ENCODE results near the gene NECAB3.
A peak's percentile ranks its signal among the peaks of the same experiment; 100 is the strongest.

NECAB3 gene

DNA sequence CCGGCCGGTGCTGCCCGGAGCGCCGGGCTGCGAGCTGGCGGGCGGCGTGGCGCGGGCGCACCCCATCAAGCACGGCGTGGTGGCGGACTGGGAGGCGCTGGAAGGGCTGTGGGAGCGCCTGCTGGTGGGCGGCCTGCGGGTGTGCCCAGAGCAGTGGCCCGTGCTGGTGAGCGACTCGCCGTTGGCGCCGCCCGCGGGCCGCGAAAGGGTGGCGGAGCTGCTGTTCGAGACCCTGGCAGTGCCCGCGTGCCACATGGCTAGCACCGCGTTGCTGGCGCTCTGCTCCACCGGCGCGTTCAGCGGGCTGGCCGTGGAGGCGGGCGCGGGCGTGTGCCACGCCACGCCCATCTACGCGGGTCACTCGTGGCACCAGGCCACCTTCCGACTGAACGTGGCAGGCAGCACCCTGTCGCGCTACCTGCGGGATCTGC is 7.0 kb downstream of the NECAB3 start:
- DNase-seq (ENCODE audit: low read depth): no peak
- peak overlapping the region; percentile 75 for H3K4me3 ChIP-seq (ENCODE audit: low read depth, low read length)
- TF ChIP-seq CTCF (IDR thresholded peaks at IDR 0.05; ENCODE audit: low read depth, low read length, missing control alignments): peak; percentile 5

DNA sequence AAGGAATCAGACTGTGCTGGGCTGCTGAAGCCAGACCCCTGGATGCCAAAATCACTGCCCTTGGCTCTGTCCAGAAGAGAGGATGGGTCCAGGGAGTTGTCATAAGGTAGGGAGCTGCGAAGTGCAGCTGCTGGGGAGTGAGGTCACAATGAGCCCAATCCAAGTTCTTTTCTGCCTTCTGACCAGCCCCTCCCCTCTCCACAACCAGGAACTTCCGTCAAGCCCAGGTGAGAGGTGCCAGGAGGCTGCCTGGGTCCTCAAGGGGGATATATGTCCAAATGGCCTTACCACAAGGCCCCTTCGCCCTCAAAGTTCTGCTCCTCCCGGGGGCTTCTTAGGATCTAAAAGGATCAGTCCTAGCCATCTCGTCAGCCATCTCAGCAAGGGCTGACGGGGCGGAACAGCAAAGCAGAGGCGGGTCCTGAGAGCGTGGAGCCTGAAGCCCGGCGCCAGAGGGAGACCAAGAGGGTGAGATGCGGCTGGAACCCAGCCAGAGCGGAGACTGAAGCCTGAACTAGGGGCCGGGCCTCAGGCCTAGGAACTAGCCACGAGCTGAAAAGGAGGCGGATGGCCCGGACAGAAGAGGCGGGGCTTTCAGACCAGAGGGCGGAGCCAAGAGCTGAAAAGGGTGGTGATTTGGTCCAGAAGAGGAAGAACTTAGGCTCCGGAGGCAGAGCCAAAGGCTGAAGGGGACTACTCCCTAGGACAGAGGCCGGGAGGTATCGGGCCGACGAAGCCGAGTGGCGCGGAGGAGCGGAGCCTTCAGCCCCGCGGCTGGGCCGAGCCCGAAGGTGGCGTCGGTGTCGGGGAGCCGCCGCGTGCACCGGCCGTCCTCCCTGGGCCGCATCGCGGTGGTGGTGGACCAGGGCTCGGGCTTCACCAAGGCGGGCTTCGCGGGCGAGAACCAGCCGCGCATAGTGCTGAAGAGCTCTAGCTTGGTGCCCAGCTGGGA is 7.7 kb downstream of the NECAB3 start, which contains the start of gene ACTL10:
TSS of gene ACTL10 (plus strand) at position 651 of the 952 bp plus-strand sequence. CDS start 555 bp downstream, outside the sequence.
- peak within 1 kb of the TSS; percentile 75 for H3K4me3 ChIP-seq (ENCODE audit: low read depth, low read length)
- peak; percentile 93 for DNase-seq (ENCODE audit: low read depth)
- TF ChIP-seq CTCF (IDR thresholded peaks at IDR 0.05; ENCODE audit: low read depth, low read length, missing control alignments): peak; percentile 31

DNA sequence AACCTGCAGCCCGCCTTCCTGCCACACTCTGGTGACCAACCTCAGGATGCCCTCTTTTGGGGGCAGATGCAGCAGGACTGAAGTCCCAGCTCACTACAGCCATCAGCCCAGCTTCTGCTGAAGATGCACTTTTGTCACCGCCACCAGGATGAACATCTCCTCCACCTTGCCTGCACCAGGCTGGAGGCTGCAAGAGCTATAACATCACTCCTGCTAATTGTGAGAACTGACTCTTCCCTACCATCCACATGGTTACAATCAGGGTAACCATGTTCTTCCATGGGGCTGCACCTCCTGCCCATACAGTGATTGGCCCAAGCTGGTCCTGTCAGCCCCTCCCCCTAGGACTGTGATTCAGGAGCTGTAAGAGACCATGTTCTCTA is 9.5 kb downstream of the NECAB3 start:
- no peak overlapping the region for H3K4me3 ChIP-seq (ENCODE audit: low read depth, low read length)
- no peak for DNase-seq (ENCODE audit: low read depth)
- no peak for TF ChIP-seq CTCF (IDR thresholded peaks at IDR 0.05; ENCODE audit: low read depth, low read length, missing control alignments)

GRCh38 chr20:33664085-33664761 is 10.0 kb downstream of the NECAB3 start:
- DNase-seq (ENCODE audit: low read depth): no peak
- TF ChIP-seq CTCF (IDR thresholded peaks at IDR 0.05; ENCODE audit: low read depth, low read length, missing control alignments): no peak
- peak overlapping the region; percentile 82 for H3K4me3 ChIP-seq (ENCODE audit: low read depth, low read length)

DNA sequence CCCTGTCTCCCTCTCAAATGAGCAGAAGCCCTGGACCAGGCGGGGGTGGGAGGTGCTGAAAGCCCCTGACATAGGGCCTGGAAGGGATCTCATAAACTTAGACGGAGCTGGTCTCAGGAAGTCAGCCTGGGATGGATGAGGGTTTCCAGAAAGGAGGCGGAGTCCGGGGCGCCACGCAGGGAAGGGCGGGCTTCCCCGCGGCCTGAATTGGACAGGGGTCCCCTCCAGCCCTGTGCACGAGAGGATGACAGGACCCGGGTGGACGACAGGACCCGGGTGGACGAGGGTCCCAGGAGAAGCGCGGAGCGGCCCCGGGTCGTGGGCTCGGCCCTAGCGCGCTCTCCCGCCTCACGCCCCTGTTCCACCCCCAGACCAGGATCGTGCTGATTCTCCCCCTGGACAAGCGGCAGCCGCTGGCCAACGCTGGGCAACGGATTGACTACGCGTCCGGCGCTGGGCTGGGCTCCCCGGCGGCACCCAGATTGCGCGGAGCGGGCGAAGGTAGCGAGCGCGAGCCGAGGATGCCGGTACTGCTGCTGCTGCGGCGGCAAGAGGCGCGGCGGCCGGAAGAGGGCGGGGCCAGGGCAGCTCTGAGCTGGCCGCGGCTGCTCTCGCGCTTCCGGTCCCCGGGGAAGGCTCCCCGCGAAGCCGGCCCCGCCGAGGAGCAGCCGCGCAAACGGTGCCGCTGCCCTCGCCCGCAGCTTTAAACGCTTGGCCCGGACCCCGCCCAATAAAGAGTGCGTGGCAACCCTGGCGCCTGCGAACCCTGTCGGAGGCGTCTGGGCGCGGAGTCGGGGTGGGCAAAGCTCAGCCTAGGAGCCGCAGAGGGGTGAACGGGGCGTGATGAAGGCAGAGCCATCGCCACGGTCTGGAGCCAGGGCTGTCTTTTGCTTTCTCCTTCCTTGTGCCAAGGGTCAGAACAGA is 10.8 kb downstream of the NECAB3 start:
- TF ChIP-seq CTCF (IDR thresholded peaks at IDR 0.05; ENCODE audit: low read depth, low read length, missing control alignments): no peak
- DNase-seq (ENCODE audit: low read depth): no peak
- H3K4me3 ChIP-seq (ENCODE audit: low read depth, low read length): peak overlapping the region; percentile 82

DNA sequence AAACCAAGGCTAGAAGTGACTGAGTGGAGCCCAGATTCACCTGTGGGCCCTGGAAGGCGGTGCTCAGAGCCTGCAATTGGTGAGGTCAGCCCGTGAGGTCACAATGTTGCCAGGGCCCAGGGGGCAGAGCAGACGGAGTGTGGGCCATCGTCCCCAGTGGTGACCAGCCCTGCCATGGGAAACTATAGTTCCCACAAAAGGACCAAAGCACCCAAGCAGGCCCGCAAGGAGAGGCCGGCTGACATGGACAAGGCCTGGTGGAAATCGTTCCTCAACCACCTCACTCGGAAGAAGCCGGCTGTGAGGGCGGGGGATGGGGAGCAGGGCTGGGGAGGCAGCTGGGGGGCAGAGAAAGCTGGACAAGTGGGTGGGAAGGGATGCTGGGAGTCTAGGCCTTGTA is 12.1 kb downstream of the NECAB3 start, which contains the start of gene C20orf144:
TSS of gene C20orf144 (plus strand) at position 156 of the 400 bp plus-strand sequence. CDS start at position 175, 19 bp downstream.
- DNase-seq (ENCODE audit: low read depth): no peak
- peak within 1 kb of the TSS; percentile 82 for H3K4me3 ChIP-seq (ENCODE audit: low read depth, low read length)
- TF ChIP-seq CTCF (IDR thresholded peaks at IDR 0.05; ENCODE audit: low read depth, low read length, missing control alignments): no peak
